ENCODE measurements around the gene LSM14B. TPM values are rescaled to one million over a fixed set of nuclear protein-coding genes. Genes with fewer than 3 reads are reported as not detected.

The LSM14B gene
- total RNA-seq, 2 donors from 2014 or later, result 39.7 to 87.1 TPM

- intact Hi-C loops (cut with DNase I), result no loop called here
- 93% methylated on average over 18 of the region's 20 CpGs for WGBS
Observed at GRCh38 chr20:62129731-62130531, 7.7 kb downstream of the LSM14B start.

GRCh38 chr20:62131560-62132320 is 9.5 kb downstream of the LSM14B start:
- peaks cover 11 to 34% of the 10 kb centered on the region in 2 donors for H3K36me3 ChIP-seq
- no peaks in the 10 kb centered on the region for H3K4me1 ChIP-seq (replicated peaks)
- intact Hi-C loops (cut with DNase I), result no loop called here
- TF ChIP-seq POLR2A (IDR thresholded peaks at IDR 0.05) (no peak), CTCF (IDR thresholded peaks at IDR 0.05) (no peak)
- no peak for DNase-seq (ENCODE audit: low spot score)
- H3K9me3 ChIP-seq, result no peaks in the 10 kb centered on the region
- H3K27ac ChIP-seq, result no peak overlapping the region
- H3K4me3 ChIP-seq, result no peak overlapping the region
- WGBS, result 94% methylated on average over 20 of the region's 25 CpGs
- no peaks in the 10 kb centered on the region for H3K27me3 ChIP-seq (replicated peaks; ENCODE audit: insufficient read depth)

More at GRCh38 chr20:62129731-62130531, 7.7 kb downstream of the LSM14B start:
- Histone ChIP-seq H3K4me3 (no peak overlapping the region), H3K27ac (no peak overlapping the region), H3K27me3 (replicated peaks; ENCODE audit: insufficient read depth) (no peaks in the 10 kb centered on the region), H3K9me3 (no peaks in the 10 kb centered on the region), H3K36me3 (peaks cover 16 to 50% of the 10 kb centered on the region in 2 donors), H3K4me1 (replicated peaks) (no peaks in the 10 kb centered on the region)
- TF ChIP-seq POLR2A (IDR thresholded peaks at IDR 0.05) (no peak), CTCF (IDR thresholded peaks at IDR 0.05) (no peak), POLR2AphosphoS5 (IDR thresholded peaks at IDR 0.05) (no peak)
- DNase-seq (ENCODE audit: low spot score), result no peak

GRCh38 chr20:62132421-62132820 is 10.1 kb downstream of the LSM14B start:
- intact Hi-C loops (cut with DNase I), result no loop called here
- TF ChIP-seq POLR2A (IDR thresholded peaks at IDR 0.05) (no peak), POLR2AphosphoS5 (IDR thresholded peaks at IDR 0.05) (no peak), CTCF (IDR thresholded peaks at IDR 0.05) (no peak)
- Histone ChIP-seq H3K36me3 (peaks cover 5 to 35% of the 10 kb centered on the region in 2 donors), H3K4me1 (replicated peaks) (no peaks in the 10 kb centered on the region), H3K27ac (no peak overlapping the region), H3K4me3 (no peak overlapping the region), H3K27me3 (replicated peaks; ENCODE audit: insufficient read depth) (no peaks in the 10 kb centered on the region), H3K9me3 (no peaks in the 10 kb centered on the region)
- no peak for DNase-seq (ENCODE audit: low spot score)
- WGBS, result 86% methylated on average over 7 of the region's 7 CpGs

- Histone ChIP-seq H3K27ac (no peak overlapping the region), H3K4me3 (no peak overlapping the region), H3K4me1 (replicated peaks) (no peaks in the 10 kb centered on the region), H3K36me3 (peaks cover 12 to 35% of the 10 kb centered on the region in 2 donors), H3K27me3 (replicated peaks; ENCODE audit: insufficient read depth) (no peaks in the 10 kb centered on the region), H3K9me3 (no peaks in the 10 kb centered on the region)
- 76% methylated on average over 26 of the region's 29 CpGs for WGBS
- intact Hi-C loops (cut with DNase I), result no loop called here
- TF ChIP-seq POLR2AphosphoS5 (IDR thresholded peaks at IDR 0.05) (no peak), POLR2A (IDR thresholded peaks at IDR 0.05) (no peak), CTCF (IDR thresholded peaks at IDR 0.05) (no peak)
- no peak for DNase-seq (ENCODE audit: low spot score)
Observed at GRCh38 chr20:62133051-62133845, 11.0 kb downstream of the LSM14B start.

All from prostate gland (tissue), 2 donors.